MCF 10A (cell line): ENCODE results near the gene PPDPF. TPM values are rescaled to one million over a fixed set of nuclear protein-coding genes. Genes with fewer than 3 reads are reported as not detected.

Experiments used
- BruUV-seq: library from RNA; stranded (reverse); fragments of 400-500 nt; replicated peaks from 2 replicates; lab custom pipeline; 2021; lab: Mats Ljungman, UMichigan
- CTCF ChIA-PET: fragments of 300-600 bp; sonication (Branson Sonifier 250); formaldehyde crosslinking; extraction: SDS; loops from one replicate; lab custom pipeline; 2021; ENCODE audit warnings: antibody characterized with exemption, inconsistent platforms; lab: Yijun Ruan, JAX
- POLR2A ChIA-PET: fragments of 300-600, 350-650 bp; sonication (Branson Sonifier 250); formaldehyde crosslinking; extraction: SDS; loops from one replicate; lab custom pipeline; 2020; ENCODE audit warnings: antibody characterized with exemption, inconsistent platforms; lab: Yijun Ruan, JAX
- DNase-seq: peaks from one replicate; pipeline ENCODE4 v3.0.0-alpha.2; 2018; ENCODE audit not compliant: unreplicated experiment
- H3K27ac Mint-ChIP-seq: one replicate; pipeline ENCODE4 v1.8.0; 2022; ENCODE audit warnings: mild to moderate bottlenecking, low read depth, mixed read lengths; ENCODE audit not compliant: unreplicated experiment
- H3K27me3 Mint-ChIP-seq: one replicate; pipeline ENCODE4 v1.8.0; 2022; ENCODE audit warnings: mixed read lengths; ENCODE audit not compliant: insufficient read depth, unreplicated experiment
- H3K36me3 Mint-ChIP-seq: one replicate; pipeline ENCODE4 v1.8.0; 2022; ENCODE audit warnings: mild to moderate bottlenecking, moderate library complexity, mixed read lengths; ENCODE audit not compliant: insufficient read depth, unreplicated experiment
- H3K4me1 Mint-ChIP-seq: one replicate; pipeline ENCODE4 v1.8.0; 2022; ENCODE audit warnings: mixed read lengths; ENCODE audit not compliant: insufficient read depth, unreplicated experiment
- H3K4me3 Mint-ChIP-seq: one replicate; pipeline ENCODE4 v1.8.0; 2022; ENCODE audit warnings: mild to moderate bottlenecking, moderate library complexity, mixed read lengths; ENCODE audit not compliant: unreplicated experiment
- H3K9me3 Mint-ChIP-seq: one replicate; pipeline ENCODE4 v1.8.0; 2022; ENCODE audit warnings: mixed read lengths; ENCODE audit not compliant: unreplicated experiment
- intact Hi-C: fragments of 100-400 bp; cut with micrococcal nuclease; formaldehyde crosslinking; loops from 2 replicates; pipeline ENCODE4 v1.14.1; 2022
- total RNA-seq: library from RNA; stranded (reverse); gene quantifications from 2 replicates; pipeline ENCODE4 v1.2.3, GENCODE V29; 2022
- TF ChIP-seq, protein P1 (sequence below): fragments of 200-600 bp; IDR thresholded peaks from one replicate; pipeline ENCODE4 v1.8.0; 2022; ENCODE audit warnings: antibody characterized with exemption, mild to moderate bottlenecking; ENCODE audit not compliant: unreplicated experiment

PPDPF gene
- total RNA-seq, 1 experiment from 2014 or later: 315 TPM

GRCh38 chr20:63563225-63563935 lies 42.8 kb downstream of the PPDPF start:
- Mint-ChIP-seq H3K27me3 (no peaks in the 10 kb centered on the region), H3K27ac (no peak overlapping the region), H3K4me1 (no peaks in the 10 kb centered on the region), H3K9me3 (no peaks in the 10 kb centered on the region), H3K36me3 (no peaks in the 10 kb centered on the region), H3K4me3 (no peak overlapping the region)
- TF ChIP-seq, protein P1, sequence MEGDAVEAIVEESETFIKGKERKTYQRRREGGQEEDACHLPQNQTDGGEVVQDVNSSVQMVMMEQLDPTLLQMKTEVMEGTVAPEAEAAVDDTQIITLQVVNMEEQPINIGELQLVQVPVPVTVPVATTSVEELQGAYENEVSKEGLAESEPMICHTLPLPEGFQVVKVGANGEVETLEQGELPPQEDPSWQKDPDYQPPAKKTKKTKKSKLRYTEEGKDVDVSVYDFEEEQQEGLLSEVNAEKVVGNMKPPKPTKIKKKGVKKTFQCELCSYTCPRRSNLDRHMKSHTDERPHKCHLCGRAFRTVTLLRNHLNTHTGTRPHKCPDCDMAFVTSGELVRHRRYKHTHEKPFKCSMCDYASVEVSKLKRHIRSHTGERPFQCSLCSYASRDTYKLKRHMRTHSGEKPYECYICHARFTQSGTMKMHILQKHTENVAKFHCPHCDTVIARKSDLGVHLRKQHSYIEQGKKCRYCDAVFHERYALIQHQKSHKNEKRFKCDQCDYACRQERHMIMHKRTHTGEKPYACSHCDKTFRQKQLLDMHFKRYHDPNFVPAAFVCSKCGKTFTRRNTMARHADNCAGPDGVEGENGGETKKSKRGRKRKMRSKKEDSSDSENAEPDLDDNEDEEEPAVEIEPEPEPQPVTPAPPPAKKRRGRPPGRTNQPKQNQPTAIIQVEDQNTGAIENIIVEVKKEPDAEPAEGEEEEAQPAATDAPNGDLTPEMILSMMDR: no peak
- no TSS peak for BruUV-seq
- CTCF ChIA-PET: no interaction called here
- intact Hi-C loops: no loop called here
- no peak for DNase-seq
- POLR2A ChIA-PET: interaction anchor here (1.5 kb wide), 1 partner anchor 10 kb away, joined by 5 read pairs; the partner anchor contains the start of gene HELZ2

- ChIA-PET CTCF (interaction anchor here (1.1 to 1.3 kb wide), 2 partner anchors 146 to 221 kb away, joined by 3 to 4 read pairs; no protein-coding TSS in a partner anchor), POLR2A (interaction anchor here (0.6 to 1.5 kb wide), 2 partner anchors 9 to 22 kb away, joined by 3 to 5 read pairs; partner anchors contain the start of gene HELZ2)
- intact Hi-C loops: no loop called here
- BruUV-seq: no TSS peak
- H3K4me3 Mint-ChIP-seq: no peak overlapping the region
- DNase-seq: no peak
- no peaks in the 10 kb centered on the region for H3K9me3 Mint-ChIP-seq
- TF ChIP-seq, protein P1: no peak
- H3K36me3 Mint-ChIP-seq: no peaks in the 10 kb centered on the region
- no peaks in the 10 kb centered on the region for H3K4me1 Mint-ChIP-seq
- H3K27me3 Mint-ChIP-seq: no peaks in the 10 kb centered on the region
- no peak overlapping the region for H3K27ac Mint-ChIP-seq
Measured at GRCh38 chr20:63564036-63564810, 43.7 kb downstream of the PPDPF start.

- POLR2A ChIA-PET: interaction anchor here (0.9 kb wide), 1 partner anchor 9 kb away, joined by 5 read pairs; the partner anchor contains the start of gene HELZ2
- Mint-ChIP-seq H3K27ac (no peak overlapping the region), H3K4me1 (no peaks in the 10 kb centered on the region), H3K36me3 (no peaks in the 10 kb centered on the region), H3K4me3 (no peak overlapping the region), H3K27me3 (no peaks in the 10 kb centered on the region), H3K9me3 (no peaks in the 10 kb centered on the region)
- CTCF ChIA-PET: interaction anchor here (1.1 to 1.3 kb wide), 2 partner anchors 147 to 220 kb away, joined by 3 to 4 read pairs; no protein-coding TSS in a partner anchor
- TF ChIP-seq, protein P1: no peak
- no TSS peak for BruUV-seq
- intact Hi-C loops: no loop called here
- DNase-seq: no peak
Measured at GRCh38 chr20:63565021-63565698, 44.6 kb downstream of the PPDPF start.
